ENCODE results near the gene NCAPG.

DNA sequence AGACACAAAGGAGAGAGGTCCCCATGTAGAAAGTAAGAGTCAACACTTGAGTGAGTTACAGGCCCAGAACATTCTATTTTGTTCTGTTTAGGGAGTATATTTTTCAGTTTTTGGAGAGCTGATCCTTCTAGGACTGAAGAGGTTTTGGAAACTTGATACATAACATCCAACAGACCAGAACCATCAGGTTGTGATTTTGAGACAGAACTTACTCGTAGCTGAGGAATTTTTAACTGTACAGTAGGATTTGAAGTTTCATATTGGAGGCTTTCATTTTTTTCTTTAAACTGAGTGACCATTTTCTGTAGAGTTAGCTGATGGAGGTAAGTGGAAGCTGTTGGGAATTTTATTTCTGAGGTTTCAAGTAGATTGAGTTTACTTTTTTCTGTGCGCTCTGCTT lies 73.3 kb downstream of the NCAPG start:
- no peak for TF ChIP-seq POLR2A (IDR thresholded peaks at IDR 0.05)
- no peak for TF ChIP-seq CTCF (IDR thresholded peaks at IDR 0.05)

All from sigmoid colon (tissue), 3 donors.